HG02763 (cell line): Measurements from ENCODE around the gene HSPB1.
A peak's percentile ranks its signal among the peaks of the same experiment; 100 is the strongest.
"Not testable (repeated sequence)": the region's sequence is repeated elsewhere in the genome, so short reads cannot be mapped to it uniquely, and the experiment has no call there.

Experiments
- ATAC-seq: cut with Tn5 transposase; IDR thresholded peaks from one replicate; pipeline ENCODE4 v1.9.1; 2021; ENCODE audit warnings: mild to moderate bottlenecking, moderate library complexity; ENCODE audit not compliant: unreplicated experiment

HSPB1 gene

DNA sequence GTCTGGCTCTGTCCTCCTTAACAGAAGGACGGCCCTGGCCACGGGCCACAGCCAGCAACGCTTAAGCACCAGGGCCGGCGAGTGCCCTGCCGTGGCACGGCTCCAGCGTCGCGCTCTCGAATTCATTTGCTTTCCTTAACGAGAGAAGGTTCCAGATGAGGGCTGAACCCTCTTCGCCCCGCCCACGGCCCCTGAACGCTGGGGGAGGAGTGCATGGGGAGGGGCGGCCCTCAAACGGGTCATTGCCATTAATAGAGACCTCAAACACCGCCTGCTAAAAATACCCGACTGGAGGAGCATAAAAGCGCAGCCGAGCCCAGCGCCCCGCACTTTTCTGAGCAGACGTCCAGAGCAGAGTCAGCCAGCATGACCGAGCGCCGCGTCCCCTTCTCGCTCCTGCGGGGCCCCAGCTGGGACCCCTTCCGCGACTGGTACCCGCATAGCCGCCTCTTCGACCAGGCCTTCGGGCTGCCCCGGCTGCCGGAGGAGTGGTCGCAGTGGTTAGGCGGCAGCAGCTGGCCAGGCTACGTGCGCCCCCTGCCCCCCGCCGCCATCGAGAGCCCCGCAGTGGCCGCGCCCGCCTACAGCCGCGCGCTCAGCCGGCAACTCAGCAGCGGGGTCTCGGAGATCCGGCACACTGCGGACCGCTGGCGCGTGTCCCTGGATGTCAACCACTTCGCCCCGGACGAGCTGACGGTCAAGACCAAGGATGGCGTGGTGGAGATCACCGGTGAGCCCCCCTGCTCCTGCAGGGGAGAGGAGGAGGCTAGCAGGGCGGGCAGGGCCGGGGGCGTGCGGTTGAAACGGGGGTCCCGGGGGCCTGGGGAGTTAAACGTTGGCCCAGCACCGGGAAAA is at the start of gene HSPB1:
TSS of gene HSPB1 (plus strand) at position 327 of the 855 bp plus-strand sequence. CDS start at position 367, 40 bp downstream.
- ATAC-seq: peak; percentile 54

DNA sequence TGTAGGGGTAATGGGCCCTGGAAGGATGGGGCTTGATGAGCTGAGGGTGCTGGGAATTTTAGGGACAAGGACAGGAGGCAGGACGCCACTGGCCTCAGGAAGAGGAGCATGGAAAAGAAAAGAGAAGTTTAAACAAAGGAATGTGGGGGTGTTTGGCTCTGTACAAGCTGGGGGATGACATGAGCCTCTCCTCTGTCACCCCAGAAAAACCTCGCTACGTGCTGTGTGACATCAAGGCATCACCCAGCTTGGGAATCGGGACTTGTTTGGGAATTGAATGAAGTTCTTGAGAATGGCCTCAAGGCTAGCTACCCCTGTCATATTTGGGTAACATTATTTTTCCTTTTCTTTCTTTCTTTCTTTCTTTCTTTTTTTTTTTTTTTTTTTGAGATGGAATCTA is 47.7 kb upstream of the HSPB1 start:
- ATAC-seq: no peak

DNA sequence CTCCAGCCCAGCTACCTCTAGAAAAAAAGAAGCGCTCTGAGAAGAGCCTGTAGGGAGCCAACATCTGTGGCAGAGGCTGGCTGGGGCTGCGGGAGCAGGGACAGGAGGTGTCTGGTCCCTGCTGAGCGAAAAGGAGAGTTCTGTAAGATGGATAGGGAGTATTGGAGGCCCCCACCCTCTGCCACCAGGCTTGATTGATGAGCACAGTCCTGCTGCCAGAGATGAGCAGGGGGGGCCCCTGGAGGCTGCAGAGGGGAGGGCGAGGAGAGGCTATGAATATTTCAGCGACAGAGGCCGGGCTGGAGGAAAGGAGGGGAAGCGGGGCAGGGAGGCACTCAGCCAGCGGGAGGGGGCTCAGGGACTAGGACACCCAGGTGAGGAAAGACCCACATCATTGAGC is 44.5 kb upstream of the HSPB1 start:
- no peak for ATAC-seq

DNA sequence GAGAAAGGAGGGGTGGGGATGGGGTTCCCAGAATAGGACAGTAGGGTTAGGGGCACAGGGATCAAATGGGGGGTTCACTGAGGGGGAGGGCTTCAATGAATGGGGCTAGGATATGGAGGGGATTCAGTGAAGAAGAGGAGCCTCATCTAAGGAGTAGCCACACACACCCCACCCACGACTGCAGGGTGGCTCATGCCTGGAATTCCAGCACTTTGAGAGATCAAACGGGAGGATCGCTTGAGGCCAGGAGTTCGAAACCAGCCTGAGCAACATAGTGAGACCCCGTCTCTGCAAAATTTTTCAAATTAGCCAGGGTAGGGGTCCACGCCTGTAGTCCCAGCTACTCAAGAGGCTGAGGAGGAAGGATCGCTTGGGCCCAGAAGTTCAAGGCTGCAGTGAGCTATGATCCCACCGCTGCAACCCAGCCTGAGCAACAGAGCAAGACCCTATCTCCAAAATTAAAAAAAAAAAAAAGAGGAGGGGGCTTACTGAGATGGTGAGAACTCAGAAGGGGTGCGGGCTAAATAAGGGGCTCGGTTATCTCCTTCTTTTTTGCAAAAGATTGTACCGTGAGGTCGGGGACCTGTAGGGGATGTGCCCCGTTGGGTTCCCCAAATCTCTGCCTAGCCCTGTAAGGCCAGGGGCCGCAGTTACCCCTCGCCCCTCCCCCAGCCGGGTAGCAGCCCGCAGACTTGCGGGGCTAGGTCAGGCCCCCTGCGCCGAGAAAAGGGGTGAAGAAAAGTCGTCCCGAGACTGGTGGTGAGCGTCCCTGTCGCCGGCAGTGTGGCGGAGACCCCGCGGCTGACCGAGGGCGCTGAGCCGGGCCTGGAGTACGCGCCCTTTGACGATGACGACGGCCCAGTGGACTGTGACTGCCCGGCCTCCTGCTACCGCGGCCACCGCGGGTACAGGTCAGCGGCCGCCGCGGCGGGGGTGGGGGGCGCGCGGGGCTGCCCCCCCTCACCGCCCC is 43.1 kb upstream of the HSPB1 start:
- ATAC-seq: no peak

DNA sequence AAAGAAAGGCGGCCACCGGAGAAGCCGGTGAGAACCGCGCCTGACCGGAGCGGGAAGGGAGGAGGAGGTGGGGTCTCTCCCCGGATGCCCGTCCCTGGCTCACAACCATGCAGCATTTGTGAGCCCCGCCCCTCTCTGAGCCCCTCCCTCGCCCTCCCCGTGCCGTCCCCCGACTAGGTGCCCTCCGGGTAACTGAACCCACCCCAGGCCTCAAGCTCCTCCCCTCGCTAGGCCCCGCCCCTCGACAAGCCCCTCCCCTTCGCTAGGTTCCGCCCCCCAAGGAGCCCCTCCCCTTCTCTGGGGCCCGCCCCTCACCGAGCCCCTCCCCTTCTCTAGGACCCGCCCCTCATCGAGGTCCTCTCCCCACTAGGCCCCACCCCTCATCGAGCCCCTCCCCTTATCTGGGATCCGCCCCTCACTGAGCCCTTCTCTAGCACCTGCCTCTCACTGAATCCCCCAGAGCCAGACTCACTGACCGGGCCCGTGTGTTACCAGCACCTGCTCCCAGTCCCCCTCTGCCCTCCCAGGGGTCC is 42.2 kb upstream of the HSPB1 start:
- ATAC-seq: no peak

DNA sequence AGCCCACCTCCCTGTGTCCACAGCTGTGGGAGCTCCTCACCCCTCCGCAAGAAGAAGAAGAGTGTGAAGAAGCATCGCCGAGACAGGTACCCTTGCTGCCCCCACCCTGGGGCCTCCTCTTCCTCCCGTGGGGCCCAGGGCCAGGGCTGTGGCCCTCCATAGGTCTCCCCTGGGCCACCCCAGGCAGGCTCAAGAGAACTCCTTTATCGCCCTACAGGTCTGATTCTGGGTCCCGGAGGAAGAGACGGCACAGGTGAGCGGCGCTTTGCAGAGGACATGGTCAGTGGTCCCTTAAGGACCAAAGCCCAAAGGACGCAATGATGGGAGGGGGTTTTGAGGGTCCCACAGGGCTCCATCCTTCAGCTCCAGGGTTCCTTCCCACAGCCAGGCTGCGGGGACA is 41.1 kb upstream of the HSPB1 start:
- no peak for ATAC-seq

DNA sequence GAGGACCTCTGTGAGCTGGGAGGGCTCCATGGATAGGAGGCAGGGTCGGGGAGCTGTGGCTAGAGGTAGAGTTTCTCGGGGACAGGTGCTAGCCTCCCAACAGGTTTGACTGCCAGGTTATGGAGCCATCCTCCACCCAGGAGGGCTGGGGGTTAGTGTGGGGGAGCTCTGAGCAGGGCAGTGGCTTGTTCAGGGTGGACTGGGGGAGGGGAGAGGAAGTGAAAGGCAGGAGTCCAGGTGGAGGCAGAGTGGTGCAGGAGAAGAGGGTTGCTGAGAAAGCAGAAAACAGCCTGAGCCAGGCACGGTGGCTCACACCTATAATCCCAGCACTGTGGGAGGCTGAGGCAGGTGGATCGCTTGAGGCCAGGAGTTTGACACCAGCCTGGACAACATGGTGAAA is 40.5 kb upstream of the HSPB1 start:
- ATAC-seq: no peak

DNA sequence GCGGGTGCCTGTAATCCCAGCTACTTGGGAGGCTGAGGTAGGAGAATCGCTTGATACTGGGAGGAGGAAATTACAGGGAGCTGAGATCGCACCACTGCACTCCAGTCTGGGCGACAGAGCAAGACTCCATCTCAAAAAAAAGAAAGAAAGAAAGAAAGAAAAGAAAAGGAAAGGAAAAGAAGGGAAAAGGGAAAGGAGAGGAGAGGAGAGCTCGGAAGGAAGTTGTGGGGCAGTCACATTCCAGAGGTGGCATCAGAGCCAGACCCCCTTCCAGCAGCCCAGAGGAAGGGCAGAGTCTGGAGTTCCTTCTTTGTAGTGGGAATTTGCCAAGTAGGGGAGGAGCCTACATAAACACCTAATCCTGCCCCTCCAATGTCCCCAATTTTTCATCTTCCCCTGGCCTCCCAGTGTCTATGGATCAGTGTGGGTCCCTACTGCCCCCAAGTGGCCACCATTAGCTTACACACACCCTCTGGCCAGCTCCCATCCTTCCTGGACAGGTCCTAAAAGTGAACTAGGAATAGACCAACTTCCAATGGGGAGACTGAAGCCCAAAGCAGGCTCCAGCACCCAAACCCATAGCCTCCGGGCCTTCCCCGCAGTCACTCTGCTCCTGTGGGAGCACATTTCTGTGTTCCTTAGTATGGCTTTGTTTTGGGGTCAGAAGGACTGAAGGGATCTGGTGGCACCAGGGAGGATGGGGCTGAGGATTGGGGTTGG is 39.6 kb upstream of the HSPB1 start:
- ATAC-seq: no peak

DNA sequence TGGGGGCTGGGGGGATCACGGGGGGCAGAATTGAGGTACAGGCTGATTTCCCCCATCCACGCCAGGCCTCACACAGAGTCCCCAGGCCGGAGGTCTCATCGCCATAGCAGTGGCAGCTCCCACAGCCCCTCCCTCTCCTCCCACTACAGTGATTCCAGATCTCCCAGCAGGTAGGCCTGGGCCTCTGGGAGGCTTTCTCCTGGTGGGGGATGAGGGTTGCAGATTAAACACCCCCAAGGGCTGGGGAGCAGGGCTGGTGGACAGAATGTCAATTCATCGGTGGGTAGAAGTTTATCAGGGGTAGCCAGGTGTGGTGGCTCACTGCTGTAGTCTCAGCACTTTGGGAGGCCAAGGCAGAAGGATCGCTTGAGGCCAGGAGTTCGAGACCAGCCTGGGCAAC is 37.2 kb upstream of the HSPB1 start:
- no peak for ATAC-seq

DNA sequence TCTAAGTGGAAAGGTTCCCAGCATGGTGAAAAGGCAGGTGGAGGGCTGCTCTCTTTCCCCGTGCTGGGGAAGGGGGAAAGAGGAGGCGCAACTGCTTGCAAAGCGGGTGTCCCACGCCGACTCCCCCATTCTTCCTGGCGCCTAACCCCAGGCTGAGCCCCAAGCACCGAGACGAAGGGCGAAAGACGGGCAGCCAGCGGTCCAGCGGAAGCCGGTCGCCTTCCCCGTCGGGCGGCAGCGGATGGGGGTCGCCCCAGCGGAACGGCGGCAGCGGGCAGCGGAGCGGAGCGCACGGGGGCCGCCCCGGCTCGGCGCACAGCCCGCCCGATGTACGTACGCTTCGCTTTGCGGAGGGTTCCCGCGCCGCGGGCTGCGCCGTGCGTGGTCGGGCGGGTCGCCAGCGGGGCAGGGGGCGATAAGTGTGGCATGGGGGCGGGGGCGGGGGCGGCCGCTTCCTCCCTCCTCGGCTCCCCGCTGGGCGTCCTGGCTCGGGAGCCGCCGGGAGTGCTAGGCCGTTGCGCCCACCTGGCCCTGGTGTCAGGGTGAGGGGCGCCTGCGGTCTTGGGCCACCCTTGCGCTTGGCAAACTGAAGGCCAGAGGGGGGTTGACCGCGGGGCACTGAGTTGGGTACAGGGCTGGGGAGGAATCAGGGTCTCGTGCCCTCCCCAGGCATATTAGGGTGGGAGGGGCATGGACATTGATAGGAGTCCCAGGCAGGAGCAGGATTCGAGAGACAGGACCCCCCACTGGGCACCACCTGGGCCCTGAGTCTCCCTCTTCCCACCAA is 35.2 kb upstream of the HSPB1 start:
- ATAC-seq: no peak

DNA sequence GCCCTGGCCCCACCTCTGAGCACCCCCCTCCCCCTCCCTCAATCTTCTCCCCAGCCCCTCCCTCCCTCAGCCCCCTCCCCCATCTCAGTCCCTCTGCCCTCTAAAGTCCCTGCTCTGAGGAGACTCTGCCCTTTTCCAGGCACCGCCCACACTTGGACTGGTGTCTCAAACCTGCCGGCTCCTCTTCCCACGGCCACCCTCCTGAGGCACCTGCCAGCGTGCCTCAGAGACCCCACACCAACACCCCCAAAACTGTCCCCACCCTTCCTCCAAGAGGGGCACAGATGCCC is 34.6 kb upstream of the HSPB1 start:
- no peak for ATAC-seq

DNA sequence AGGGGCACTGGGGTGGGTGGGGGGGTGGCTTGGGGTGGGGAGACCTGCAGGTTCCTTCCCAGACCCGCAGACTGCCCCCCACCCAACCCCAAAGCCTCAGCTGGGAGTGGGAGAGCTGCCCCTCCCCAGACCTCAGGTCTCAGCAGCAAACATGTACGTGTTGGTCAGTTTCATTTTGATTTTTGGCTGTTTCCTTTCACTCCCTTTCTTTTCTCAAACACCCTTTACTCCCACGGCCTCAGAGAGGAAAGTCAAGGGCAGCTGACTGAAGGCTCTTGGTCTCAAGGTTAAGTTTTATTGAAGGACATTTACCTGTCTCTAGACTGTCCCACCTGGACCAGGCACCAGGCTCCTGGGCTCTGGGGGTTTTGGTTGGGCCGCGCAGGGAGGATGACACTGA is 34.1 kb upstream of the HSPB1 start:
- no peak for ATAC-seq

DNA sequence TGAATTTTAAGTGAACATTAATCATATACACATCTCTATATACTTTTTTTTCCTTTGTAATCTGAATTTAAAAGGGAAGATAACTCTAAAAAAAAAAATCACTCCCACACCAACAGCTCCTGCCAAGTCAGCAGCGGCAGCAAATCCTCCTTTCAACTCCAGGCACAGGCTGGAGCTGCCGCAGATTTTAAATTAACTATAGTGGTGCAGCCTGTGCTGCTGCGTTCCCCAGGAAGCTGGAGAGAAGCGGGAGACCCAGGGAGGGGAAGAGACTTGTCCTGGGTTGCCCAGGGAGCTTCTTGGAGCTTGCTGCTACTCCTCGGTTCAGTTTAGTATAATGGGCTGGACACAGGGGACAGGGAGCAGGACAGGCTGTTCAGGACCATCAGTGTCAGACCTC is 32.6 kb upstream of the HSPB1 start:
- no peak for ATAC-seq

DNA sequence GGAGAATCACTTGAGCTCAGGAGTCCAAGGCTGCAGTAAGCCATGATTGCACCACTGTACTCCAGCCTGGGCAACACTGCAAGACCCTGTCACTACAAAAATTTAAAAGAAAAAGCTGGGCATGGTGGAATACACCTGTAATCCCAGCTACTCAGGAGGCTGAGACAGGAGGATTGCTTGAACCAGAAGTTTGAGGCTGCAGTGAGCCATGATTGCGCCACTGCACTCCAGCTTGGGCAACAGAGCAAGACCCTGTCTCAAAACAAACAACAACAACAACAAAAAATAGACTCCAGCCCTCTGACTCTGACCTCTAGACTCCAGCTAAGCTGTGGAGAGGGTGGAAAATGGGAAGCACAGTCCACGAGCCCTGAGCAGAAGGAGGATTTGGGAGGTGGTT is 31.1 kb upstream of the HSPB1 start:
- not testable (repeated sequence) for ATAC-seq

DNA sequence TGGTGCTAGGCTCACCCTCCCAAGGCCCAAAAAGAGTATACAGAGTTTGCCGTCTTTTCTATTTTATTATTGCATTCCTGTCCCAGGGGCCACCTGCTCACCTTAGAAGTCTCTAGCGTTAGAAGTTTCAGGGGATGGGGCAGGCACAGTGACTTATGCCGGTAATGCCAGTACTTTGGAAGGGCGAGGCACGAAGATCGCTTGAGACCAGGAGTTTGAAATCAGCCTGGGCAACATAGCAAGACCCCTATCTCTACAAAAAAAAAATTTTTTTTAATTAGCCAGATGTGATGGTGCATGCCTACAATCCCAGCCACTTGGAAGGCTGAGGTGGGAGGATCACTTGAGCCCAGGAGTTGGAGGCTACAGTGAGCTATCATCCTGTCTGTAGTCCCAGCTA is 30.3 kb upstream of the HSPB1 start:
- no peak for ATAC-seq

DNA sequence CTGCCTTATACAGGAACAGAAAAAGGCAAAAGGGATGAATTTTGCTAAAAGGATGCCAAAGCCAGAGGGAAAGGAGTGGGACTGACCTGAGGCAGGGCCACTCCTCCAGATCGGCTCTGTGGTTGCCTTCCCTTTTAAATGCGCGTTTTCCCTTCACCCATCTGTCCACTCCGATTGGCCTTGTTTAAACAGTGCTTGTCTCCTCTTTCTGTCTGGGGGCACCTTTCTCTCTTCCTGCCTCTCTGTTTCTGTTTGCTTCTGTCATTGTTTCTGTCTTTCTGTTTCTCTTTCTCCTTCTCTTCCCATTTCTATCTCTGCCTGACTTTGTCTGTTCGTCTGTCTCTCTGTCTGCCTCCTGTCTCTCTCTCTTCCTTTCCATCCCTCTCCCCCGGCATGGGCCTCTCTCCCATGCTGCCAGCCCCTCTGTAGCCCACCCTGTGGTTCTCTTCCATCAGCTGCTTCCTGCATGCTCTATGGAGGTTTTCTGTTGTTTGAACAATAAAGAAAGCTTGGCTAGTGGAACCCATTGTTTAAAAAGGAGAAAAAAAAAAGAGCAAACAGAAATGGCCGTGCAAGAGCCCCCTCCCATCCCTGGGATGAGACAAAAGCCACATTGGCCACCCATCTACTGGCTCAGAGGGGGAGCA is 29.5 kb upstream of the HSPB1 start:
- no peak for ATAC-seq

DNA sequence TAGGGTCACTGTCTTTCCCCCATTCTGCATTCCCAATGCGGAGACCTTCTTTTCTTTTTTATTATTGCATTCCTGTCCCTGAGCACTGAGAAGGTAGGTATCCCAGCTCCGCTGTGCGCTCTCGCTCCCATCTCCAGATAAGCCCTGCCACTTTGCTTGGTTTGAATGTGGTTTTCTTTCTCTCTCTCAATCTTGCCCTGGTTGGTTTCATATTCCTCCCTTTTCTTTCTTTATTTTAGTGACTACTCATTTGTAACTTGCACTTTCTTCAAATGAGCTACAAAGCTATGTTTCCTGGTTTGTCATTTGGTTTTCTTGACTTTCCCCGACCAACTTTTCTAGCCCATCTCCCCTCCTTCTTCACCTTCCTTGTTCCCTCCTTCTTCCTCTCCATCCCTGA is 29.0 kb upstream of the HSPB1 start:
- no peak for ATAC-seq

DNA sequence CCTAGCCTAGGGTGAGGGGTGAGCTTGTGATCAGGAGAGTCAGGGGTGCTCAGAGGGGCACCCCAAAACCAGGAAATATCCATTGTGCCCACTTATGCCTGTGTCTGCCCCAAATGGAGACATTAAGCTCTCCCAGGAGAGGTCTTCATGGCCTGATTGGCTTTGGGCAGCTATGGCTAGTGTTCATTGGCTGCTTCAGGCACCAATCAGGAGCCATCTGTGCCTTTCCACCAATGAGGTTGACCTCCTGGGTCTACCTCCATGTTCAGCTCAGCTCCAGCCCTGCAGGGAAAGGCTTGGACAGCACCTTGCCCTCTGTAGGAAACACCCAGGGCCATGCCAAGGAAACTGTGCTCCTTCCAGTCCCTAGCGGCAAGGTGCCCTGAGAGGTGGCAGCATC is 23.9 kb upstream of the HSPB1 start:
- no peak for ATAC-seq

DNA sequence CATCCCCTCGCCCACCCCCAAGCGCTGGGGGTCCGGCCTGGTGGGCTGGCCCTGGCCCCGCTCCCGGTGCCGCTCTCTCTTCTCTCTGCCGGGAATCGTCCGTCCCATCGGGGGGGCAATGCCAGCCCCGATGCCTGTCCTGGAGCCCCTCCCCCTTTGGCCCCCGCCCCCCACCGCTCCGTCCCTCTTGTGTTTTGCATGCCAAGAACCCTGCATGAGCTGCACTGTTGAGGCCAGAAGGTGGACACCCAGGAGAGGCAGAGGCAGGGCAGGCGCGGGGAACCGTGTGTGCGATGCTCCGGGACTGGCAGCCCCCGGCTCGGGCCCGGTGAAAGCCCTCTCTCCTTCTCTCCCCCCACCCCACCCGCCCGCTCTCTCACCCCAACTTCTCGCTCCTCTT is 22.1 kb upstream of the HSPB1 start:
- ATAC-seq: no peak
